HepG2 (cell line): ENCODE results near the gene TTBK1. TPM values are rescaled to one million over a fixed set of nuclear protein-coding genes. Genes with fewer than 3 reads are reported as not detected.

Experiments used
- ARNT2 ChIP-seq: sonication (generic); formaldehyde crosslinking; IDR thresholded peaks from 2 replicates; pipeline ENCODE4 v1.8.0; 2022; ENCODE audit warnings: mild to moderate bottlenecking, low read depth, missing genetic modification reagents, moderate library complexity
- DBP ChIP-seq: sonication (generic); formaldehyde crosslinking; IDR thresholded peaks from 2 replicates; pipeline ENCODE4 v1.4.0; 2020; ENCODE audit warnings: missing genetic modification reagents; ENCODE audit errors: not compliant biosample characterization
- DZIP1 ChIP-seq: sonication (generic); formaldehyde crosslinking; IDR thresholded peaks from 2 replicates; pipeline ENCODE4 v1.5.0; 2020; ENCODE audit warnings: mild to moderate bottlenecking, missing genetic modification reagents
- ELF1 ChIP-seq: sonication (generic); formaldehyde crosslinking; IDR thresholded peaks from 2 replicates; pipeline ENCODE4 v1.4.0; 2020; ENCODE audit warnings: missing genetic modification reagents
- MAFF ChIP-seq: IDR thresholded peaks from 2 replicates; pipeline ENCODE4 v1.6.1; 2011; ENCODE audit warnings: low read depth, low read length, improper control_type of control experiment
- MYC ChIP-seq: sonication (generic); formaldehyde crosslinking; IDR thresholded peaks from 2 replicates; pipeline ENCODE4 v1.9.0; 2021; ENCODE audit warnings: missing genetic modification reagents, borderline replicate concordance
- NR1H2 ChIP-seq: sonication (generic); formaldehyde crosslinking; IDR thresholded peaks from 2 replicates; pipeline ENCODE4 v1.8.1; 2022; ENCODE audit warnings: low read depth, missing genetic modification reagents, borderline replicate concordance
- POLR2G ChIP-seq: fragments of 200-400 bp; formaldehyde crosslinking; IDR thresholded peaks from 2 replicates; pipeline ENCODE4 v1.6.1; 2018; ENCODE audit warnings: mild to moderate bottlenecking, low read depth, low read length, moderate library complexity
- RBM39 ChIP-seq: fragments of 200-400 bp; formaldehyde crosslinking; IDR thresholded peaks from one replicate; pipeline ENCODE4 v1.6.1; 2018; ENCODE audit warnings: antibody characterized with exemption, mild to moderate bottlenecking, low read depth, low read length; ENCODE audit not compliant: poor library complexity, severe bottlenecking
- TOPORS ChIP-seq: sonication (generic); formaldehyde crosslinking; IDR thresholded peaks from 2 replicates; pipeline ENCODE4 v1.8.0; 2023; ENCODE audit warnings: mild to moderate bottlenecking, missing genetic modification reagents
- XRCC5 ChIP-seq: fragments of 200-400 bp; formaldehyde crosslinking; optimal IDR thresholded peaks from 2 replicates; pipeline ENCODE3; 2017; ENCODE audit warnings: mild to moderate bottlenecking, low read length
- ZBTB21 ChIP-seq: sonication (generic); formaldehyde crosslinking; IDR thresholded peaks from 2 replicates; pipeline ENCODE4 v1.4.0; 2020; ENCODE audit warnings: missing genetic modification reagents
- ZBTB38 ChIP-seq: sonication (generic); formaldehyde crosslinking; IDR thresholded peaks from 2 replicates; pipeline ENCODE4 v1.5.1; 2020; ENCODE audit warnings: mild to moderate bottlenecking, missing genetic modification reagents
- ZFP36L1 ChIP-seq: sonication (generic); formaldehyde crosslinking; IDR thresholded peaks from 2 replicates; pipeline ENCODE4 v1.8.0; 2022; ENCODE audit warnings: mild to moderate bottlenecking, missing genetic modification reagents, moderate library complexity
- ZNF253 ChIP-seq: sonication (generic); formaldehyde crosslinking; IDR thresholded peaks from 2 replicates; pipeline ENCODE4 v1.8.0; 2022; ENCODE audit warnings: mild to moderate bottlenecking, missing genetic modification reagents, borderline replicate concordance
- ZNF33A ChIP-seq: sonication (generic); formaldehyde crosslinking; IDR thresholded peaks from 2 replicates; pipeline ENCODE4 v1.5.1; 2020; ENCODE audit warnings: missing genetic modification reagents, mild to moderate bottlenecking, moderate library complexity, borderline replicate concordance
- ZNF468 ChIP-seq: sonication (generic); formaldehyde crosslinking; IDR thresholded peaks from 2 replicates; pipeline ENCODE4 v1.8.0; 2022; ENCODE audit warnings: mild to moderate bottlenecking, moderate library complexity, missing genetic modification reagents
- ZNF619 ChIP-seq: sonication (generic); formaldehyde crosslinking; IDR thresholded peaks from 2 replicates; pipeline ENCODE4 v1.4.0; 2020; ENCODE audit warnings: mild to moderate bottlenecking, missing genetic modification reagents
- ZNF777 ChIP-seq: sonication (generic); formaldehyde crosslinking; IDR thresholded peaks from 2 replicates; pipeline ENCODE4 v1.4.0; 2020; ENCODE audit warnings: missing genetic modification reagents
- ZNF839 ChIP-seq: sonication (generic); formaldehyde crosslinking; IDR thresholded peaks from 2 replicates; pipeline ENCODE4 v1.4.0; 2020; ENCODE audit warnings: missing genetic modification reagents, mild to moderate bottlenecking, borderline replicate concordance
- polyA plus RNA-seq, 8 experiments: library from polyadenylated mRNA; depleted of rRNA in 3 of 8; stranded (reverse) in 7 of 8; unstranded in 1 of 8; fragments of >200 nt; fragmentation: Illumina TruSeq in 4 of 8; extraction: Trizol in 4 of 8; gene quantifications; 2 replicates each; pipeline versions ENCODE4 v1.2.1 to v1.2.3, GENCODE V29; 2011 to 2016; ENCODE audit warnings: low read depth in 4 of 8, missing spikeins in 1 of 8, mixed read lengths in 1 of 8; ENCODE audit not compliant: insufficient read depth in 1 of 8
- total RNA-seq, 5 experiments: library from RNA; depleted of rRNA; stranded (reverse); fragments of >200 nt; fragmentation: Illumina TruSeq; extraction: Trizol; gene quantifications; 2 replicates each; pipeline ENCODE4 v1.2.3, GENCODE V29; 2016; ENCODE audit warnings: low read depth in 1 of 5

Gene TTBK1
- total and polyA plus RNA-seq, 2 of the 13 experiments (the other 11 are each of a cell fraction or from before 2014, with no cell fraction given) = 0.24 to 0.33 TPM

DNA sequence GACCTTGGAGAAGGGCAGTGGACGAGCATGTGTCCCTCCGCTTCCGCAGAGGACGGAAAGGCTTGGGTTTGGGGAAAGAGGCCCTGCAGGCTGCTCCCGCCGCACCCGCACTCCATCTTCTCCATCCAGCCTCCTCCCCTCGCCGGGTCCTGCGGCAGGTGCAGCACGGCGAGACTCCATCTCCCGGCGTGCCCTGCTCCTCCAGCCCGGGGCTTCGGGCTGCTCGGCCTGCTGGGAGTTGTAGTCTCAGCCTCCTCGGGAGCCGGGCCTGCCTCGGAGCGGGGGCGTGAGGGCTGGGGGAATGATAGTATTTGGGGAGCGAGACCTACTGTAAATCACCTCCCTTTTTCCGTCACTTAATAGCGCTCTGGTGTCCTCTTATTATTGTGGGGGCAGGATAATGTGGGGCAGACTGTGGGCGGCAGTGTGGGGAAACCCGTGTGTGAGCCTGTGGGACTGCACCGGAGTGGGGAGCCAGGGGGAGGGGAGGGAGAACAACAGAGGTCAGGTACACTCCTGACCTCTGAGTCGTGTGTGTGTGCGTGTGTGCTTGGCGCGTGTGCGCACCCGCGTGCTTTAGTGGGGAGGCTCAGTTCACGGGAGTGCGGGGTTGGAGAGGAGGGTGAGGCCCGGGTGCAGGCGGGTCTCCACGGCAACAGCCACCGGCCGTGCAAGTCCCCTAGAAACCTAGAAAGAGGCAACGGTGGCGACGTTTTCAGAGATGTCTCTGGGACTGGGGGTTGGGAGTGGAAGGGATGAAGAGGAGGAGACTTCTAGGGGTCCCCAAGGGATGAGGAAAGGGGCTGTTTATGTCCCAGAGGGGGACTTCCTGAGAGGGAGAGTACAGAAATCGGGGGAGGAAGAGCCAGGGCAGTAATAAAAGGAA, 4.1 kb downstream of the TTBK1 start (continued):
- TF ChIP-seq ZNF33A (CRISPR knock-in tag) (no peak), POLR2G (no peak; the same call in 1 of the 2 replicates), ARNT2 (CRISPR knock-in tag) (peak; percentile 22; the same call in 1 of the 2 replicates), NR1H2 (no peak), MAFF (no peak), ZNF777 (CRISPR knock-in tag) (no peak), ZNF468 (no peak), ZBTB21 (no peak), RBM39 (no peak), ZNF619 (no peak), ZFP36L1 (CRISPR knock-in tag) (no peak), ZNF253 (CRISPR knock-in tag) (no peak), DZIP1 (CRISPR knock-in tag) (no peak), TOPORS (CRISPR knock-in tag) (no peak), XRCC5 (no peak), ELF1 (CRISPR knock-in tag) (peak; percentile 81), DBP (CRISPR knock-in tag) (no peak), ZNF839 (CRISPR knock-in tag) (0 out of 2 replicates have a peak, but pooled peaks have one; percentile 28), MYC (CRISPR knock-in tag) (peak; percentile 78; the same call in 1 of the 2 replicates), ZBTB38 (CRISPR knock-in tag) (peak; percentile 93)
